Small intestine (tissue), 7 donors: ENCODE data around the gene PDE1A. TPM values are rescaled to one million over a fixed set of nuclear protein-coding genes. Genes with fewer than 3 reads are reported as not detected.

Experiments used
- DNase-seq, 2 donors: peaks; one replicate each; pipeline versions ENCODE4 v3.0.0 to v3.0.0-alpha.2; 2013
- FAIRE-seq: peaks from 2 replicates; lab custom pipeline; 2012; peaks lifted over from hg19 to GRCh38; lab: Jason Lieb, UNC
- H3K27ac ChIP-seq, 3 donors: one replicate each; pipeline ENCODE4 v1.5.1; 2013; ENCODE audit warnings: low read length in 2 of 3, mild to moderate bottlenecking in 2 of 3, control low read depth in 1 of 3, inconsistent platforms in 1 of 3, low read depth in 1 of 3, moderate library complexity in 1 of 3
- H3K27me3 ChIP-seq, 3 donors: one replicate each; pipeline ENCODE4 v1.6.1; 2013; ENCODE audit warnings: low read length in 3 of 3, inconsistent platforms in 1 of 3; ENCODE audit not compliant: control insufficient read depth in 3 of 3, insufficient read depth in 3 of 3
- H3K36me3 ChIP-seq, 3 donors: one replicate each; pipeline ENCODE4 v1.6.1; 2013; ENCODE audit warnings: low read length in 3 of 3, inconsistent platforms in 1 of 3, low read depth in 1 of 3, mild to moderate bottlenecking in 1 of 3, moderate library complexity in 1 of 3; ENCODE audit not compliant: control insufficient read depth in 3 of 3, insufficient read depth in 2 of 3
- H3K4me1 ChIP-seq, 3 donors: one replicate each; pipeline ENCODE4 v1.6.1; 2013; ENCODE audit warnings: low read length in 2 of 3, inconsistent platforms in 1 of 3, low read depth in 1 of 3, mild to moderate bottlenecking in 1 of 3, moderate library complexity in 1 of 3; ENCODE audit not compliant: control insufficient read depth in 3 of 3, insufficient read depth in 2 of 3
- H3K4me3 ChIP-seq, 3 donors: one replicate each; pipeline ENCODE4 v1.5.1; 2013; ENCODE audit warnings: low read length in 3 of 3, control low read depth in 1 of 3, inconsistent platforms in 1 of 3, low read depth in 1 of 3, mild to moderate bottlenecking in 1 of 3, moderate library complexity in 1 of 3
- H3K9me3 ChIP-seq, 2 donors: one replicate each; pipeline ENCODE4 v1.6.1; 2013; ENCODE audit warnings: low read depth in 1 of 2, low read length in 1 of 2; ENCODE audit not compliant: control insufficient read depth in 2 of 2, insufficient read depth in 1 of 2
- WGBS, 3 donors: extraction: QIAGEN DNeasy Blood & Tissue Kit; methylation state at CpG; one replicate each; pipeline ENCODE4 v1.1.7; 2013; 5-methylcytosine and 5-hydroxymethylcytosine counted together
- polyA plus RNA-seq, 4 donors: library from polyadenylated mRNA; stranded (reverse) in 3 of 4; unstranded in 1 of 4; fragments of 200-250 nt in 3 of 4; fragments of 120-200 nt in 1 of 4; gene quantifications; one replicate each; pipeline versions ENCODE4 v1.2.1 to v1.2.3, GENCODE V29; 2013
- donor health status: healthy with polysubstance abuse.
- donor health status: control.
- donor health status: control.
- donor health status: Bipolar disorder and iron deficiency.
- donor health status: healthy.

The PDE1A gene
- polyA plus RNA-seq, 4 donors: 3.5 to 9.7 (median 3.6) TPM; not detected in 1

DNA sequence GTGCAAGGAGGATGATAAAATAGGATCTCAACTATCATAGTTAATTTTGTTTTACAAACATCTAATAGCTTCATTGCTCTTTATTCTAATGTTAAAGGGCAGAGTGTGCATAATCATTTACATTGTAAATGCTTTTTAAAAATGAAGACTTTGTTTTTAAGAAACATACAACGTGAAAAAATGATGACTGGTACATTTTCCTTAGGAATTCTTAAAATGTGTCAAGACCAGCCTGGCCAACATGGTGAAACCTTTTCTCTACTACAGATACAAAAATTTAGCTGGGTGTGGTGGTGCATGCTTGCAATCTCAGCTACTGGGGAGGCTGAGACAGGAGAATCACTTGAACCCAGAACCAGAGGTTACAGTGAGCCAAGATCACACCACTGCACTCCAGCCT lies 179.0 kb downstream of the PDE1A start:
- H3K9me3 ChIP-seq: no peaks in the 10 kb centered on the region
- H3K4me3 ChIP-seq: no peak overlapping the region
- H3K36me3 ChIP-seq: no peaks in the 10 kb centered on the region
- 72 to 83% (median 73%) methylated on average over 1 of the region's 1 CpG for WGBS, 3 donors
- no peaks in the 10 kb centered on the region for H3K4me1 ChIP-seq
- FAIRE-seq (no peak), DNase-seq (no peak)
- H3K27me3 ChIP-seq: no peaks in the 10 kb centered on the region
- H3K27ac ChIP-seq: no peak overlapping the region

DNA sequence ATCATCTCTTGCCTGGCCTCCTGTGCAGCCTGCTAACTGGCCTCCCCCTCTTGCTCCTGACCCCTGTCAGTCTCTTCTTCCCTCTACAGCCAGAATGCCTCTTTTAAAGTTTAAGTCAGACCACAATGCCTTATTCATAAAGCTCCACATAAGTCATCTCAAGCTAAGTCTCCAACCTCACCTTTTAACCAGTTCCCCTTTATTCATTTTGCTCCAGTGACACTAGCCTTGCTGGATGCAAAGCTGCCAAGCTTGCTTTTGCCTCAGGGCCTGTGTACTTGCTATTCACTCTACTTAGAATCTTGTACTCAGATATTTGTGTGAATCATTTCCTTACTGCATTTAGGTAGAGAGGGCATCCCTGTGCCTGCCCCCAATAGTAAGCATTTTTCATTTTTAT lies 180.9 kb downstream of the PDE1A start:
- H3K27ac ChIP-seq: no peak overlapping the region
- DNase-seq (no peak), FAIRE-seq (no peak)
- no peaks in the 10 kb centered on the region for H3K36me3 ChIP-seq
- H3K27me3 ChIP-seq: no peaks in the 10 kb centered on the region
- H3K9me3 ChIP-seq: no peaks in the 10 kb centered on the region
- H3K4me3 ChIP-seq: no peak overlapping the region
- H3K4me1 ChIP-seq: no peaks in the 10 kb centered on the region

DNA sequence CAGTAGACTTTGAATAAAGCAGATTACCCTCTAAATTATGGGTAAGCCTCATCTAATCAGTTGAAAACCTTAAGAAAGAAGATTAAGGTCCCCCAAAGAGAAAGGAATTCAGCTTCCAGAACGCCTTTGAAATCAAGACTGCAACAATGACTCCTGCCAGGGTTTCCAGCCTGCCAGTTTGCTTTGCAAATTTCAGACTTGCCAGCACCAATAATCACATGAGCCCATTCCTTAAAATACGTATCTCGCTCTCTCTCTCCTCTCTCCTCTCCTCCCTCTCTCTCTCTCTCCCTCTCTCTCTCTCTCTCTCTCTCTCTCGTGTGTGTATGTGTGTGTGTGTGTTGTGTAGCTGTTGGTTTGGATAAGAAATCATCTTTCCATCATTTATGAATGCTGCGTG lies 184.2 kb downstream of the PDE1A start:
- FAIRE-seq: no peak

DNA sequence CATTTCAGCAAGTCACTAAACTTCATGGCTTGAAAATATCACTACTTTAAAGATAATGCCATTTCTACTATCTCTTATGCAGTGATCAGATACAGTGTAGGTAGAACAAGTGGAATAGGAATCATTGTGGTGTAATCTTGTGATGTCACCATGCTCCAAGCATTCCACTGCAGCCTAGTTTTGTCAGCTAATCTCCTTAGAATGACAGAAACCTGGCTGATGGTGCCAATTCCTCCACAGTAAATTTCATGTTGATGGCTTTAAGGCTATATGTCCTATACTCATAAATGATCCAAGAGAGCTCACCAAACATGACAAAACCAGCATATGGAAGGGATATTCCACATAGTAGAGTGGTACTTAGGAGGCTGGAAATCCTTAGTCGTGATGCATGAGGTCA lies 184.9 kb downstream of the PDE1A start:
- Histone ChIP-seq H3K27me3 (no peaks in the 10 kb centered on the region), H3K27ac (no peak overlapping the region), H3K4me3 (no peak overlapping the region), H3K36me3 (no peaks in the 10 kb centered on the region), H3K9me3 (no peaks in the 10 kb centered on the region), H3K4me1 (no peaks in the 10 kb centered on the region)
- WGBS, 3 donors: 86 to 100% (median 88%) methylated on average over 1 of the region's 1 CpG
- DNase-seq (no peak), FAIRE-seq (no peak)

More for the DNA sequence above, 184.2 kb downstream of the PDE1A start:
- Histone ChIP-seq H3K27me3 (no peaks in the 10 kb centered on the region), H3K4me3 (no peak overlapping the region), H3K9me3 (no peaks in the 10 kb centered on the region), H3K27ac (no peak overlapping the region), H3K36me3 (no peaks in the 10 kb centered on the region), H3K4me1 (no peaks in the 10 kb centered on the region)
- DNase-seq: no peak
- 59 to 80% (median 59%) methylated on average over 5 of the region's 5 CpGs for WGBS, 3 donors

GRCh38 chr2:182240862-182241371 lies 185.9 kb downstream of the PDE1A start:
- FAIRE-seq: peak; percentile 39
- WGBS, 3 donors: 13 to 27% (median 21%) methylated on average over 5 of the region's 5 CpGs
- H3K4me3 ChIP-seq: no peak overlapping the region

DNA sequence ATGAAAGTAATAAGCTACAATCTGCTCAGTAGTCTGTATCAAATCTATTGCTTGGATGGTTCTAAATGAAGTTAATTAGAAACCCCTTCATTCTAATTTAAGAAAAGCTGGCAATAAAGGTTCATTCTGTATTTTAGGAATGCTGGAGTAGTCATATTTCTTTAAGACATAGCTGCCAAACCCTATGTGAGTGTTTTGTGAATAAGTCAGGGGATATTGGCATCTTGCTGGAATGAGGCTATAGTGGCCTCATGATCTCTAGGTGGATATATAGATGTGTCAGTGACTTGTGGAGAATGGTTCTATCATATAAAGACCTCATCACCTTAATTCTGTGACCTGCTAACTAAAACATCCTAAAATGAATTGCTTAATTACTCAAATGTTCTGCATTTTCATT lies 196.3 kb downstream of the PDE1A start:
- DNase-seq: no peak
- Histone ChIP-seq H3K9me3 (no peaks in the 10 kb centered on the region), H3K4me3 (no peak overlapping the region), H3K4me1 (no peaks in the 10 kb centered on the region), H3K27ac (no peak overlapping the region), H3K36me3 (no peaks in the 10 kb centered on the region), H3K27me3 (no peaks in the 10 kb centered on the region)
- no peak for FAIRE-seq

More at GRCh38 chr2:182240862-182241371, 185.9 kb downstream of the PDE1A start:
- no peaks in the 10 kb centered on the region for H3K4me1 ChIP-seq
- H3K36me3 ChIP-seq: no peaks in the 10 kb centered on the region
- DNase-seq: peak; percentile 53 to 63
- no peak overlapping the region for H3K27ac ChIP-seq
- no peaks in the 10 kb centered on the region for H3K9me3 ChIP-seq
- H3K27me3 ChIP-seq: no peaks in the 10 kb centered on the region

- Histone ChIP-seq H3K4me3 (no peak overlapping the region), H3K4me1 (no peaks in the 10 kb centered on the region), H3K27ac (no peak overlapping the region), H3K27me3 (no peaks in the 10 kb centered on the region), H3K9me3 (no peaks in the 10 kb centered on the region), H3K36me3 (no peaks in the 10 kb centered on the region)
- FAIRE-seq: no peak
- DNase-seq: no peak
- WGBS, 3 donors: 73 to 81% (median 74%) methylated on average over 2 of the region's 2 CpGs
Measured at GRCh38 chr2:182229297-182229696, 197.5 kb downstream of the PDE1A start.

DNA sequence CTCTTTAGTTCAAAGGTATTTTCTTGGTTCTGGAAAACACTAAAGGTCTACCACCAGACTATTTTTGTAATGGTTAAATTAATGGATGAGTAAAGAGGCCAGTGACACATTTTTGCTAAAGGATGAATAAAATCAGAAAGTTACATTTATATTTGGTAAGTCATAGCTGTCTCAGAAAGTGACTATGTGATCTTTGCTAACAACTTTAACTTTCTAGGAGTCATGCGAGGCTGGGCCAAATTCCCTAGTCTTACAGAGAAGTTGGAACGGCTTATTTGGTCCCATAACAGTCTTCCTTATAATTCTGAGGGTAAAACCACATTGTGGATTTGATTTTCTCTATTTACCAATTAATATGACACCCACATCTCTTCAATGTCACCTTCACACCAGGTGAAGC lies 198.1 kb downstream of the PDE1A start:
- no peak for DNase-seq
- no peaks in the 10 kb centered on the region for H3K36me3 ChIP-seq
- no peaks in the 10 kb centered on the region for H3K4me1 ChIP-seq
- no peaks in the 10 kb centered on the region for H3K27me3 ChIP-seq
- FAIRE-seq: no peak
- H3K4me3 ChIP-seq: no peak overlapping the region
- no peaks in the 10 kb centered on the region for H3K9me3 ChIP-seq
- WGBS, 3 donors: 69 to 92% (median 72%) methylated on average over 2 of the region's 2 CpGs
- no peak overlapping the region for H3K27ac ChIP-seq

- 42 to 56% (median 51%) methylated on average over 2 of the region's 2 CpGs for WGBS, 3 donors
- no peak overlapping the region for H3K4me3 ChIP-seq
- H3K27ac ChIP-seq: no peak overlapping the region
- no peaks in the 10 kb centered on the region for H3K4me1 ChIP-seq
- no peak for FAIRE-seq
- H3K36me3 ChIP-seq: no peaks in the 10 kb centered on the region
- DNase-seq: no peak
- no peaks in the 10 kb centered on the region for H3K27me3 ChIP-seq
- no peaks in the 10 kb centered on the region for H3K9me3 ChIP-seq
Measured at GRCh38 chr2:182228073-182228473, 198.8 kb downstream of the PDE1A start.
